OCI-LY7 (cell line): ENCODE measurements around the gene ZNF585A. TPM values are rescaled to one million over a fixed set of nuclear protein-coding genes. Genes with fewer than 3 reads are reported as not detected.
A peak's percentile ranks its signal among the peaks of the same experiment; 100 is the strongest.

Source experiments
- Bru-seq: library from RNA; stranded (reverse); fragments of 400-500 nt; gene quantifications from one replicate; lab custom pipeline; 2021; lab: Mats Ljungman, UMichigan
- BruChase-seq, 2 experiments: library from RNA; stranded (reverse); fragments of 400-500 nt; gene quantifications; one replicate each; lab custom pipeline; 2021; lab: Mats Ljungman, UMichigan
- BruUV-seq: library from RNA; stranded (reverse); fragments of 400-500 nt; replicated peaks from 2 replicates; lab custom pipeline; 2021; lab: Mats Ljungman, UMichigan
- CTCF ChIA-PET: fragments of 300-600 bp; sonication (Branson Sonifier 250); formaldehyde crosslinking; loops from one replicate; lab custom pipeline; 2022; ENCODE audit warnings: antibody characterized with exemption; ENCODE audit not compliant: unreplicated experiment; lab: Charles Lee
- POLR2A ChIA-PET: fragments of 300-600 bp; sonication (Branson Sonifier 250); formaldehyde crosslinking; loops from one replicate; lab custom pipeline; 2022; ENCODE audit warnings: antibody characterized with exemption; lab: Charles Lee
- DNase-seq: peaks from one replicate; pipeline ENCODE4 v3.0.0-alpha.2; 2015; ENCODE audit warnings: low spot score
- H2AFZ ChIP-seq: fragments of 200-600 bp; sonication (generic), shearing (Covaris generic); 2 replicates; pipeline ENCODE4 v1.6.1; 2014; ENCODE audit warnings: mild to moderate bottlenecking, antibody characterized with exemption, low read length, moderate library complexity
- H3K27ac ChIP-seq: fragments of 200-600 bp; sonication (generic); 2 replicates; pipeline ENCODE4 v1.5.1; 2014; ENCODE audit warnings: mixed run types, low read depth, mild to moderate bottlenecking, moderate library complexity, low read length, inconsistent platforms; ENCODE audit not compliant: poor library complexity, severe bottlenecking
- H3K36me3 ChIP-seq: fragments of 200-600 bp; sonication (generic); 2 replicates; pipeline ENCODE4 v1.6.1; 2014; ENCODE audit warnings: mild to moderate bottlenecking, antibody characterized with exemption, low read length, moderate library complexity, mixed read lengths; ENCODE audit not compliant: insufficient read depth
- H3K4me1 ChIP-seq: fragments of 200-600 bp; sonication (generic); 2 replicates; pipeline ENCODE4 v1.5.1; 2014; ENCODE audit warnings: mild to moderate bottlenecking, low read length; ENCODE audit not compliant: insufficient read depth, poor library complexity, severe bottlenecking
- H3K4me2 ChIP-seq: fragments of 200-600 bp; sonication (generic); 2 replicates; pipeline ENCODE4 v1.6.1; 2014; ENCODE audit warnings: mild to moderate bottlenecking, low read length
- H3K4me3 ChIP-seq: fragments of 200-600 bp; sonication (generic); 2 replicates; pipeline ENCODE4 v1.5.1; 2014; ENCODE audit warnings: mild to moderate bottlenecking, low read depth, low read length; ENCODE audit not compliant: poor library complexity, severe bottlenecking
- H3K79me2 ChIP-seq: fragments of 200-600 bp; sonication (generic); 2 replicates; pipeline ENCODE4 v1.6.1; 2016; ENCODE audit warnings: low read depth, mild to moderate bottlenecking, low read length, moderate library complexity, mixed read lengths; ENCODE audit not compliant: insufficient read depth
- H3K9me2 ChIP-seq: fragments of 200-600 bp; sonication (generic); 2 replicates; pipeline ENCODE4 v1.6.1; 2016; ENCODE audit warnings: mild to moderate bottlenecking, low read length, mixed read lengths; ENCODE audit not compliant: insufficient read depth
- H3K9me3 ChIP-seq: fragments of 200-600 bp; sonication (generic); 2 replicates; pipeline ENCODE4 v1.6.1; 2014; ENCODE audit warnings: mild to moderate bottlenecking, mixed run types, low read length, mixed read lengths
- H4K20me1 ChIP-seq: fragments of 200-600 bp; sonication (generic); 2 replicates; pipeline ENCODE4 v1.6.1; 2014; ENCODE audit warnings: mild to moderate bottlenecking, antibody characterized with exemption, low read length, moderate library complexity, mixed read lengths; ENCODE audit not compliant: insufficient read depth
- CTCF ChIP-seq: fragments of 200-600 bp; sonication (generic); conservative IDR thresholded peaks from 2 replicates; pipeline ENCODE4 v1.5.1; 2014; ENCODE audit warnings: mild to moderate bottlenecking, antibody characterized with exemption, low read length, moderate library complexity, mixed read lengths
- EZH2phosphoT487 ChIP-seq: fragments of 200-600 bp; sonication (generic); IDR thresholded peaks from 2 replicates; pipeline ENCODE4 v1.6.1; 2018; ENCODE audit warnings: low read depth, borderline replicate concordance, mild to moderate bottlenecking, mixed run types, antibody characterized with exemption, low read length, moderate library complexity, mixed read lengths
- intact Hi-C: fragments of 100-400 bp; cut with micrococcal nuclease; formaldehyde crosslinking; loops from one replicate; pipeline ENCODE4 v1.10.0; 2022; ENCODE audit not compliant: unreplicated experiment
- long read RNA-seq: library from polyadenylated mRNA; stranded (forward); transcript quantifications from one replicate; pipeline ENCODE4 v2.0.0, GENCODE V29; 2022
- total RNA-seq, 2 experiments: library from RNA; depleted of rRNA in 1 of 2; stranded (reverse); fragments of >200 nt in 1 of 2; shearing (Covaris generic) in 1 of 2; gene quantifications; 2 replicates each; pipeline ENCODE4 v1.2.3, GENCODE V29; 2014 to 2022

The ZNF585A gene
- total RNA-seq (2014; rRNA removed; shearing (Covaris generic)) (9.9 and 11.9 TPM in 2 replicates), total RNA-seq (2022) (15.9 and 17.1 TPM in 2 replicates), Bru-seq, nascent RNA (percentile 54 among the genes with signal in this experiment), BruChase-seq, experiment 1, labeled RNA remaining after a 6-hour chase (percentile 53 among the genes with signal in this experiment), BruChase-seq, experiment 2, labeled RNA remaining after a 2-hour chase (percentile 64 among the genes with signal in this experiment)
- long read RNA-seq, transcript ZNF585A-205 (3 exons, 596 nt) = major isoform, 12 of 16 reads
- long read RNA-seq, partial matches to known transcripts = 1 of 16 reads
- long read RNA-seq, other reads (novel, unspliced or antisense) = 3 of 16 reads

DNA sequence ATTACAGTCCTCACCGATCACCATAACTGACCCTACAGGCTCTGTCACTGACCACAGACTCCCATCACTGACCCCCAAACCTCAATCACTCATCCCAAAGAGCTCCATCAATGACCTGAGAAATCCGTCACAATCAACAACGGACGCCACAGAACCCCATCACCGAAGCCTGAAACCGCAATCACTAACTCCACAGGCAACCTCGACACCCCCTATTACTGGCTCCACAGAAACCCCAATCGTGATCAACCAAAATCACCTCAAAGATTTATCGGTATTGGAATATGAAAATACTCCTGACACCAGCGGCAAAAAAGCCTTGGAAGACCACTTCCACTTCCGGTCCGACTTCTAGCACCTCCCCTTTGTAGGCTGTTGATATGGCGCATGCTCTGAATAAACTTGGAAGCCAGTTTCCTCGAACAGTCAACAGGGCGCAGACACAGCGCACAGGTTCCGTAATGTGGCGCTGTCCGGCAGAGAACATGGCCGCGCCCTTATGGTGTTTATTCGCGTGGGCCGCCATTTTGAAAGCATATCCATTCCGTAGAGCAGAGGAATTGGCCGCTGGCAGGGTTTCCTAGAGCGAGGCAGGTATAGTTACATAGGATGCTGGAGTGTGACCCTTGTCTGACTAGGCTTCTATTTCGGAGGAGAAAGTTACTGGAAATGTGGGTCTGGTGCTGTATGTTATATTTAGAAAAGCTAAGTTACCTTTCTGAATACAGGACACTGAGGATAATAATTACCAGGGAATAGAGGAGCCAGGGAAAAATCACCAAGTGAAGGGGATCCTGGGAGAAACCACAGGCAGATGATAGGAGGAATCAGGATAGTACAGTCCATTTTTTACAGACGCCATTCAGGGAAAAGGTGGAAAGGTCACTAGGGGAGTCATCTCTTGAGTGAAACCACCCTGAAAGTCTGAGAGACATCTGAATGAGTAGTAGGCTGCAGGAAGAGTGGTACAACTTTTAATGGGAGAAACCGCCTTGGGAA lies at the start of gene ZNF585A:
Gene ZNF585A, minus strand, starts transcription at position 328 of the 999 bp plus-strand sequence. CDS start 2,785 bp downstream, outside the sequence.
- peaks cover 26% of the 10 kb centered on the region for H3K36me3 ChIP-seq
- H3K79me2 ChIP-seq = peaks cover 7% of the 10 kb centered on the region; the same call in 1 of the 2 replicates
- ChIA-PET CTCF (interaction anchor here (0.5 kb wide), 1 partner anchor 844 kb away, joined by 3 read pairs; no protein-coding TSS in a partner anchor), POLR2A (interaction anchor here (0.5 to 1.2 kb wide), 6 partner anchors 30 to 694 kb away, joined by 3 to 4 read pairs (median 3); partner anchors contain the start of genes ZNF383 and ZNF527)
- H3K4me3 ChIP-seq = peak within 1 kb of the TSS; percentile 99
- no TSS peak for BruUV-seq
- H4K20me1 ChIP-seq = no peaks in the 10 kb centered on the region
- H2AFZ ChIP-seq = peak within 1 kb of the TSS; percentile 100
- H3K9me3 ChIP-seq = peaks cover 25% of the 10 kb centered on the region; the same call in 1 of the 2 replicates
- H3K4me1 ChIP-seq = peaks cover 5% of the 10 kb centered on the region
- H3K9me2 ChIP-seq = no peaks in the 10 kb centered on the region
- peak within 1 kb of the TSS; percentile 95 for H3K4me2 ChIP-seq
- TF ChIP-seq EZH2phosphoT487 = no peak
- peak; percentile 22; the same call in 1 of the 2 replicates for TF ChIP-seq CTCF
- peak; percentile 97 for DNase-seq
- intact Hi-C loops = loop anchor here (2.0 kb wide), 1 partner anchor 94 kb away; the partner anchor contains the start of gene ZNF420
- peak within 1 kb of the TSS; percentile 47 for H3K27ac ChIP-seq

DNA sequence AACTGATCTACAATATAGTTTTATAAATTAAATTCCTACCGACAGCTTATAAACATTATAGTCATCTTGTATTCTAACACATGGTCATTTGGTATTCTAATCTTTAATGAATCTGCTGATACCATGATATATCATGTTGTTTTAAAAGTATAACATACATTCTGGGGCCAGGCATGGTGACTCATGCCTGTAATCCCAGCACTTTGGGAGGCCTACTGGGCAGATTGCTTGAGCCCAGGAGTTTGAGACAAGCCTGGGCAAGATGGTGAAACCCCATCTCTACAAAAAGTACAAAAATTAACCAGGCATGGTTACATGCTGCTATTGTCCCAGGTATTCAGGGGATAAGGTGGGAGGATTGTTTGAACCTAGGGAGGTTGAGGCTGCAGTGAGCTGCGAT lies 48.6 kb upstream of the ZNF585A start:
- Histone ChIP-seq H3K4me2 (no peak overlapping the region), H3K27ac (no peak overlapping the region), H3K4me3 (no peak overlapping the region), H3K9me2 (no peaks in the 10 kb centered on the region), H3K4me1 (peaks cover 5% of the 10 kb centered on the region), H3K36me3 (peaks cover 62% of the 10 kb centered on the region), H3K79me2 (peaks cover 32% of the 10 kb centered on the region; the same call in 1 of the 2 replicates), H4K20me1 (no peaks in the 10 kb centered on the region), H3K9me3 (peaks cover 26% of the 10 kb centered on the region; the same call in 1 of the 2 replicates), H2AFZ (no peak overlapping the region)
- DNase-seq = no peak
- BruUV-seq = no TSS peak
- intact Hi-C loops = no loop called here
- POLR2A ChIA-PET = interaction anchor here (0.7 kb wide), 1 partner anchor 381 kb away, joined by 5 read pairs; no protein-coding TSS in a partner anchor
- CTCF ChIA-PET = no interaction called here
- TF ChIP-seq EZH2phosphoT487 = no peak
- TF ChIP-seq CTCF = no peak
